Skin epidermis (tissue), 12 donors: ENCODE measurements around the gene THAP7.
A peak's percentile ranks its signal among the peaks of the same experiment; 100 is the strongest.

ENCODE experiments used
- H3K27ac ChIP-seq, 21 experiments: fragments of 200-600 bp; sonication (generic) in 11 of 21; one replicate each; pipeline ENCODE4 v1.5.0; 2020; ENCODE audit warnings: mild to moderate bottlenecking in 3 of 21, inconsistent platforms in 2 of 21, moderate library complexity in 2 of 21
- H3K4me3 ChIP-seq, 7 experiments: fragments of 200-600 bp; sonication (generic) in 2 of 7; one replicate each; pipeline ENCODE4 v1.5.0; 2020; ENCODE audit warnings: inconsistent platforms in 2 of 7, mild to moderate bottlenecking in 2 of 7, moderate library complexity in 1 of 7

Gene THAP7

GRCh38 chr22:20970939-20971657 lies 30.8 kb downstream of the THAP7 start:
- Histone ChIP-seq H3K27ac (no peak overlapping the region), H3K4me3 (no peak overlapping the region)

DNA sequence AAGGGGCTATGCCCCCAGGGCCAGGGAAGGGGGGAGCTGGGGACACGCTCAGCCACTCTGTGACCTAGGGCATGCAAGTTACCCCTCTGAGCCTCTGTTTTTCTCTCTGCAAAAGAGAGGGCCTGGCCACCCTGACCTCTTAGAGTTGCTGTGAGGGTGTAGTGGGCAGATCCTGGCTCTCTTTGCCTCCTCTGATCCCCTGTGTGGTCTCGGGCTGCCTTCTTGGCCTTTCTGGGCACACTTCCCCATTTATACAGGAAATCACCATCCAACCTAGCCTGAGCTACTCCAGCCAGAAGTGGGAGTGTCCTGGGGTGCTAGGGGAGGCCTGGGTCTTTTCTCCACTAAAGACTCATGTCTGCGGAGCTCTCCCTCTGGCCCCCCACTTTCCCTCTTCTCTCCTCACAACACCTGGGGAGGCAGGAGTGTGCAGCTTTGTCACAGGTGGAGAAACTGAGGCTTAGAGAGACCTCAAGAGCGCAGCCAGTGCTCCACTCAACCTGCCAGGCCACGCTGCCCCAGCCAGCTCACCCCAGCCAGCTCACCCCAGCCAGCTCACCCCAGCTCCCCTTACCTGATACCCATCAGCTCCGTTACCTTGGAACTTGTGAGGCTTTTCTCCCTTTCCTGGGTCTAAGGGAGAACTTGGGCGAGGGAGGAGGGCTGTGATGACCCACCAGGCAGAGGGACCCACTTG lies 33.5 kb downstream of the THAP7 start:
- Histone ChIP-seq H3K27ac (peak overlapping the region in 1 of 21 experiments; percentile 37), H3K4me3 (no peak overlapping the region)

DNA sequence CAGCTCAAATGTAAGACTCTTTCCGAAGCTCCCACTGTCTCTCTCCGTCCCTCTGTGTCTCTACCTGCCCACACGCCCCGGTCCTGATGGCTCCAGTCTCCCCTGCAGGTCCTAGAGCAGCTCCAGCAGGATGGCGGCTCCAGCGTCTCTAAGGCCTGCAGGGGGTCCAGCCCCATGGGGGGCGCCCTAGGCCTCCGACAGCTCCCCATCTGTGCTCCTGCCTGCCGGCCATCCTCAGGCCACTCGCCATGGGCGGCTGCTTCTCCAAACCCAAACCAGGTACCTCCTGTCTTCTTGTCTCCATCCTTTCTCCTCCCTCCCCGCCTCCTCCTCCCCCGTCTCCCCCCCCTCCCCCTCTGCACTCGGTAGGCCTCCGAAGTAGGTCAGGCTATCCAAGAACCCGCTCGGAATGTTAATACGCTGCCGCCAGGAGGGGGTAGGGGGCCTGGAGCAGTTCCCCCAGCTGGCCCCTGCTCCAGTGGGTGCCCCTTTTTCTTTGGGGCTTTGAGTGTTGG lies 34.2 kb downstream of the THAP7 start:
- Histone ChIP-seq H3K27ac (no peak overlapping the region), H3K4me3 (no peak overlapping the region)

- H3K4me3 ChIP-seq: no peak within 1 kb of the TSS
- H3K27ac ChIP-seq: peak within 1 kb of the TSS in 1 of 21 experiments; percentile 37
Observed at GRCh38 chr22:20966883-20967696, 34.8 kb downstream of the THAP7 start, which contains the start of gene AIFM3. AIFM3 (plus strand) TSS chr22:20967255; CDS start chr22:20967945, 690 bp downstream.

GRCh38 chr22:20965888-20966855 lies 35.7 kb downstream of the THAP7 start:
- Histone ChIP-seq H3K4me3 (no peak overlapping the region), H3K27ac (no peak overlapping the region)

GRCh38 chr22:20965104-20965887 lies 36.6 kb downstream of the THAP7 start:
- H3K27ac ChIP-seq: no peak overlapping the region

DNA sequence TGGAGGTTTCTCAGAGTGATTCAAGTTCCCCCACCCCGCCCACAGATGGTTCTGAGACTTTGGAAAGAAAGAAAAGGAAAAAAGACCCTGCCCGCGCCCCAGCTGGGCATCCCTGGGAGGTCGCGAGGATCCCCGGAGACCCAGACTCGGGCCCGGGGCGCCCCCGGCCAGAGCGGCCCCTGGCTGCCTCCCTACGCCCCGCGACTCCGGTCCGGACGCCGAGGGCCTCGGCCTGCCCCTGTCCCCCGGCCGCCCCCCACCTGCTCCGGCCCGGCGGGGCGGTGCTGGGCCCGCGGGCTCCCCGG lies 37.2 kb downstream of the THAP7 start:
- H3K4me3 ChIP-seq: peak overlapping the region in 3 of 7 experiments; percentile 14 to 36 (median 17)
- no peak overlapping the region for H3K27ac ChIP-seq

More at GRCh38 chr22:20965104-20965887, 36.6 kb downstream of the THAP7 start:
- peak overlapping the region in 4 of 7 experiments; percentile 17 to 36 (median 24) for H3K4me3 ChIP-seq

GRCh38 chr22:20964090-20964798 lies 37.7 kb downstream of the THAP7 start:
- no peak overlapping the region for H3K27ac ChIP-seq
- H3K4me3 ChIP-seq: peak overlapping the region in 3 of 7 experiments; percentile 14 to 36 (median 17)

- Histone ChIP-seq H3K27ac (no peak overlapping the region), H3K4me3 (no peak overlapping the region)
Observed at GRCh38 chr22:20963201-20964052, 38.5 kb downstream of the THAP7 start.

DNA sequence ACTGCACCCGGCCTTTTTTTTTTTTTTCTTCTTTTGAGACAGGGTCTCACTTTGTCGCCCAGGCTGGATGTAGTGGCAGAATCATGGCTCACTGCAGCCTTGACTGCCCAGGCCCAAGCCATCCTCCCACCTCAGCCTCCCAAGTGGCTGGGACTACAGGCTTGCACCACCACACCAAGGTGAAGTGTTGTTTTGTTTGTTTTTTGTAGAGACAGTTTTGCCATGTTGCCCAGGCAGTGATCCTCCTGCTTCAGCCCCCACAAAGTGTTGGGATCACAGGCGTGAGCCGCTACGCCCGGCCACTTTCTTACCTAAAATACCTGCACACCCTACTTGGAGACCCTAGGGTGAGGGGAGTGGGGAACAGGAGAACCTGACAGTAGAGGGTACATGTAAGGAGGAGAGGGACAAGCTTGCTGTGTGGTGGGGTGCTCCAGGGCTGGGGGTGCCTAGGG lies 39.4 kb downstream of the THAP7 start:
- Histone ChIP-seq H3K4me3 (no peak overlapping the region), H3K27ac (no peak overlapping the region)

DNA sequence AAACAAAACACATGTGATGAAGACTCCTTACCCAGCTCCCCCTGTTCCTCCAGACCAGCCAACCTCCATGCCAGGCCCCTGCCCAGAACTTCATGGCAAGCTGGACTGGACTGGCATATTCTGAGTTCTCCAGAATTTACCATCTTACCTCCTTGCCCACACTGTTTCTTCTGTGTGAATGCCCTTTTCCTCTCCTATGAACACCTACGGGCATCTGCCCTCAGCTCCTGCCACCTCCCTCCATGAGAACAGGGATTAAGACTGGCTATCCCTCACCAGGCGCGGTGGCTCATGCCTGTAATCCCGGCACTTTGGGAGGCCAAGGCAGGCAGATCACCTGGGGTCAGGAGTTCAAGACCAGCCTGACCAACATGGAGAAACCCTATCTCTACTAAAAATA lies 41.3 kb downstream of the THAP7 start:
- no peak overlapping the region for H3K27ac ChIP-seq
- no peak overlapping the region for H3K4me3 ChIP-seq

GRCh38 chr22:20959578-20960461 lies 42.1 kb downstream of the THAP7 start:
- Histone ChIP-seq H3K4me3 (no peak overlapping the region), H3K27ac (no peak overlapping the region)

GRCh38 chr22:20957683-20958431 lies 44.1 kb downstream of the THAP7 start:
- Histone ChIP-seq H3K4me3 (peak overlapping the region; percentile 44 to 63 (median 47)), H3K27ac (peak overlapping the region in 15 of 21 experiments; percentile 18 to 84 (median 69))

GRCh38 chr22:20957102-20957682 lies 44.7 kb downstream of the THAP7 start:
- H3K4me3 ChIP-seq: peak overlapping the region; percentile 44 to 63 (median 47)
- peak overlapping the region in 18 of 21 experiments; percentile 18 to 84 (median 66) for H3K27ac ChIP-seq
